Muscle of leg (tissue), 11 donors: Measurements from ENCODE around the gene SYNGR2. TPM values are rescaled to one million over a fixed set of nuclear protein-coding genes. Genes with fewer than 3 reads are reported as not detected.

Experiments
- DNase-seq: peaks from one replicate; pipeline ENCODE4 v3.0.0; 2013
- H3K27ac ChIP-seq: one replicate; pipeline ENCODE4 v1.5.1; 2013; ENCODE audit warnings: mild to moderate bottlenecking, low read length, control low read depth
- H3K27me3 ChIP-seq: one replicate; pipeline ENCODE4 v1.6.1; 2013; ENCODE audit warnings: low read length; ENCODE audit not compliant: control insufficient read depth, insufficient read depth
- H3K36me3 ChIP-seq: one replicate; pipeline ENCODE4 v1.6.1; 2013; ENCODE audit warnings: low read length; ENCODE audit not compliant: control insufficient read depth, insufficient read depth
- H3K4me1 ChIP-seq: one replicate; pipeline ENCODE4 v1.6.1; 2013; ENCODE audit warnings: low read length; ENCODE audit not compliant: control insufficient read depth, insufficient read depth
- H3K4me3 ChIP-seq: one replicate; pipeline ENCODE4 v1.5.1; 2013; ENCODE audit warnings: low read length, control low read depth
- H3K9me3 ChIP-seq: replicated peaks from 2 replicates; pipeline ENCODE4 v1.6.1; 2013; ENCODE audit warnings: low read depth, low read length; ENCODE audit not compliant: control insufficient read depth
- WGBS: methylation state at CpG from one replicate; pipeline ENCODE4 v1.1.5; 2013; ENCODE audit warnings: missing lambda C conversion rate; ENCODE audit not compliant: insufficient coverage; 5-methylcytosine and 5-hydroxymethylcytosine counted together
- polyA plus RNA-seq, 8 donors: library from polyadenylated mRNA; unstranded; fragments of 120-200 nt; gene quantifications; one replicate each; pipeline versions ENCODE4 v1.2.1 to v1.2.3, GENCODE V29; 2013; ENCODE audit warnings: inconsistent platforms in 1 of 8, low replicate concordance in 1 of 8; ENCODE audit not compliant: insufficient read length in 8 of 8, insufficient read depth in 1 of 8
- total RNA-seq: library from RNA; stranded (reverse); fragments of 120-200 nt; gene quantifications from one replicate; pipeline ENCODE4 v1.2.4, GENCODE V29; 2013

The SYNGR2 gene
- total and polyA plus RNA-seq, 9 donors, result 31.4 to 103 (median 86.3) TPM

- no peak overlapping the region for H3K4me3 ChIP-seq
- peak; percentile 62 for DNase-seq
Observed at GRCh38 chr17:78172249-78173051, 4.1 kb downstream of the SYNGR2 start.

GRCh38 chr17:78173097-78173715, 4.8 kb downstream of the SYNGR2 start:
- H3K27me3 ChIP-seq, result no peaks in the 10 kb centered on the region
- peaks cover 38% of the 10 kb centered on the region for H3K36me3 ChIP-seq
- peaks cover 79% of the 10 kb centered on the region for H3K4me1 ChIP-seq
- no peak for DNase-seq
- no peak overlapping the region for H3K4me3 ChIP-seq
- peak overlapping the region; percentile 89 for H3K27ac ChIP-seq
- H3K9me3 ChIP-seq, result no peaks in the 10 kb centered on the region
- WGBS, result 61% methylated on average over 6 of the region's 11 CpGs

More at GRCh38 chr17:78172249-78173051, 4.1 kb downstream of the SYNGR2 start:
- Histone ChIP-seq H3K9me3 (no peaks in the 10 kb centered on the region), H3K4me1 (peaks cover 82% of the 10 kb centered on the region), H3K36me3 (peaks cover 36% of the 10 kb centered on the region), H3K27ac (peak overlapping the region; percentile 89), H3K27me3 (no peaks in the 10 kb centered on the region)
- WGBS, result 45% methylated on average over 11 of the region's 19 CpGs

- peak; percentile 67 for DNase-seq
- H3K4me1 ChIP-seq, result peaks cover 84% of the 10 kb centered on the region
- H3K27ac ChIP-seq, result peak overlapping the region; percentile 89
- WGBS, result 55% methylated on average over 13 of the region's 15 CpGs
- no peaks in the 10 kb centered on the region for H3K27me3 ChIP-seq
- H3K9me3 ChIP-seq, result no peaks in the 10 kb centered on the region
- H3K4me3 ChIP-seq, result no peak overlapping the region
- peaks cover 48% of the 10 kb centered on the region for H3K36me3 ChIP-seq
Observed at GRCh38 chr17:78174346-78174869, 6.0 kb downstream of the SYNGR2 start.

- no peak overlapping the region for H3K4me3 ChIP-seq
- peak; percentile 72 for DNase-seq
- 71% methylated on average over 21 of the region's 28 CpGs for WGBS
- H3K27me3 ChIP-seq, result no peaks in the 10 kb centered on the region
- H3K36me3 ChIP-seq, result peaks cover 50% of the 10 kb centered on the region
- H3K4me1 ChIP-seq, result peaks cover 84% of the 10 kb centered on the region
- no peaks in the 10 kb centered on the region for H3K9me3 ChIP-seq
- H3K27ac ChIP-seq, result peak overlapping the region; percentile 89
Observed at GRCh38 chr17:78174870-78175642, 6.7 kb downstream of the SYNGR2 start.

- H3K4me3 ChIP-seq, result no peak overlapping the region
- H3K4me1 ChIP-seq, result peaks cover 83% of the 10 kb centered on the region
- no peaks in the 10 kb centered on the region for H3K9me3 ChIP-seq
- no peaks in the 10 kb centered on the region for H3K27me3 ChIP-seq
- H3K27ac ChIP-seq, result peak overlapping the region; percentile 89
- 42% methylated on average over 10 of the region's 14 CpGs for WGBS
- peaks cover 53% of the 10 kb centered on the region for H3K36me3 ChIP-seq
- DNase-seq, result no peak
Observed at GRCh38 chr17:78175643-78175981, 7.2 kb downstream of the SYNGR2 start.

GRCh38 chr17:78176548-78177025, 8.2 kb downstream of the SYNGR2 start:
- peak; percentile 69 for DNase-seq
- H3K9me3 ChIP-seq, result no peaks in the 10 kb centered on the region
- no peak overlapping the region for H3K27ac ChIP-seq
- WGBS, result 0% methylated on average over 1 of the region's 14 CpGs
- no peak overlapping the region for H3K4me3 ChIP-seq
- H3K27me3 ChIP-seq, result no peaks in the 10 kb centered on the region
- peaks cover 73% of the 10 kb centered on the region for H3K4me1 ChIP-seq
- H3K36me3 ChIP-seq, result peaks cover 52% of the 10 kb centered on the region

GRCh38 chr17:78179372-78179771, 11.0 kb downstream of the SYNGR2 start:
- H3K27ac ChIP-seq, result peak overlapping the region; percentile 64
- 89% methylated on average over 17 of the region's 17 CpGs for WGBS

GRCh38 chr17:78180083-78180482, 11.7 kb downstream of the SYNGR2 start:
- DNase-seq, result no peak

More at GRCh38 chr17:78179372-78179771, 11.0 kb downstream of the SYNGR2 start:
- no peak for DNase-seq
- Histone ChIP-seq H3K9me3 (no peaks in the 10 kb centered on the region), H3K36me3 (peaks cover 43% of the 10 kb centered on the region), H3K4me1 (peaks cover 53% of the 10 kb centered on the region), H3K4me3 (no peak overlapping the region), H3K27me3 (no peaks in the 10 kb centered on the region)

GRCh38 chr17:78180508-78180907, 12.1 kb downstream of the SYNGR2 start:
- WGBS, result 91% methylated on average over 1 of the region's 2 CpGs
- Histone ChIP-seq H3K27me3 (no peaks in the 10 kb centered on the region), H3K9me3 (no peaks in the 10 kb centered on the region), H3K36me3 (peaks cover 34% of the 10 kb centered on the region), H3K27ac (no peak overlapping the region), H3K4me1 (peaks cover 51% of the 10 kb centered on the region), H3K4me3 (no peak overlapping the region)
- no peak for DNase-seq

More at GRCh38 chr17:78180083-78180482, 11.7 kb downstream of the SYNGR2 start:
- Histone ChIP-seq H3K4me3 (no peak overlapping the region), H3K27ac (peak overlapping the region; percentile 64), H3K27me3 (no peaks in the 10 kb centered on the region), H3K9me3 (no peaks in the 10 kb centered on the region), H3K4me1 (peaks cover 53% of the 10 kb centered on the region), H3K36me3 (peaks cover 37% of the 10 kb centered on the region)
- WGBS, result 78% methylated on average over 6 of the region's 14 CpGs
